Measurements from ENCODE around the gene CCER1. TPM values are rescaled to one million over a fixed set of nuclear protein-coding genes. Genes with fewer than 3 reads are reported as not detected.

CCER1 gene
- total and polyA plus RNA-seq, 2 experiments from 2014 or later: not detected

GRCh38 chr12:90959032-90959431, 4.1 kb upstream of the CCER1 start (continued):
- TF ChIP-seq, protein P1, sequence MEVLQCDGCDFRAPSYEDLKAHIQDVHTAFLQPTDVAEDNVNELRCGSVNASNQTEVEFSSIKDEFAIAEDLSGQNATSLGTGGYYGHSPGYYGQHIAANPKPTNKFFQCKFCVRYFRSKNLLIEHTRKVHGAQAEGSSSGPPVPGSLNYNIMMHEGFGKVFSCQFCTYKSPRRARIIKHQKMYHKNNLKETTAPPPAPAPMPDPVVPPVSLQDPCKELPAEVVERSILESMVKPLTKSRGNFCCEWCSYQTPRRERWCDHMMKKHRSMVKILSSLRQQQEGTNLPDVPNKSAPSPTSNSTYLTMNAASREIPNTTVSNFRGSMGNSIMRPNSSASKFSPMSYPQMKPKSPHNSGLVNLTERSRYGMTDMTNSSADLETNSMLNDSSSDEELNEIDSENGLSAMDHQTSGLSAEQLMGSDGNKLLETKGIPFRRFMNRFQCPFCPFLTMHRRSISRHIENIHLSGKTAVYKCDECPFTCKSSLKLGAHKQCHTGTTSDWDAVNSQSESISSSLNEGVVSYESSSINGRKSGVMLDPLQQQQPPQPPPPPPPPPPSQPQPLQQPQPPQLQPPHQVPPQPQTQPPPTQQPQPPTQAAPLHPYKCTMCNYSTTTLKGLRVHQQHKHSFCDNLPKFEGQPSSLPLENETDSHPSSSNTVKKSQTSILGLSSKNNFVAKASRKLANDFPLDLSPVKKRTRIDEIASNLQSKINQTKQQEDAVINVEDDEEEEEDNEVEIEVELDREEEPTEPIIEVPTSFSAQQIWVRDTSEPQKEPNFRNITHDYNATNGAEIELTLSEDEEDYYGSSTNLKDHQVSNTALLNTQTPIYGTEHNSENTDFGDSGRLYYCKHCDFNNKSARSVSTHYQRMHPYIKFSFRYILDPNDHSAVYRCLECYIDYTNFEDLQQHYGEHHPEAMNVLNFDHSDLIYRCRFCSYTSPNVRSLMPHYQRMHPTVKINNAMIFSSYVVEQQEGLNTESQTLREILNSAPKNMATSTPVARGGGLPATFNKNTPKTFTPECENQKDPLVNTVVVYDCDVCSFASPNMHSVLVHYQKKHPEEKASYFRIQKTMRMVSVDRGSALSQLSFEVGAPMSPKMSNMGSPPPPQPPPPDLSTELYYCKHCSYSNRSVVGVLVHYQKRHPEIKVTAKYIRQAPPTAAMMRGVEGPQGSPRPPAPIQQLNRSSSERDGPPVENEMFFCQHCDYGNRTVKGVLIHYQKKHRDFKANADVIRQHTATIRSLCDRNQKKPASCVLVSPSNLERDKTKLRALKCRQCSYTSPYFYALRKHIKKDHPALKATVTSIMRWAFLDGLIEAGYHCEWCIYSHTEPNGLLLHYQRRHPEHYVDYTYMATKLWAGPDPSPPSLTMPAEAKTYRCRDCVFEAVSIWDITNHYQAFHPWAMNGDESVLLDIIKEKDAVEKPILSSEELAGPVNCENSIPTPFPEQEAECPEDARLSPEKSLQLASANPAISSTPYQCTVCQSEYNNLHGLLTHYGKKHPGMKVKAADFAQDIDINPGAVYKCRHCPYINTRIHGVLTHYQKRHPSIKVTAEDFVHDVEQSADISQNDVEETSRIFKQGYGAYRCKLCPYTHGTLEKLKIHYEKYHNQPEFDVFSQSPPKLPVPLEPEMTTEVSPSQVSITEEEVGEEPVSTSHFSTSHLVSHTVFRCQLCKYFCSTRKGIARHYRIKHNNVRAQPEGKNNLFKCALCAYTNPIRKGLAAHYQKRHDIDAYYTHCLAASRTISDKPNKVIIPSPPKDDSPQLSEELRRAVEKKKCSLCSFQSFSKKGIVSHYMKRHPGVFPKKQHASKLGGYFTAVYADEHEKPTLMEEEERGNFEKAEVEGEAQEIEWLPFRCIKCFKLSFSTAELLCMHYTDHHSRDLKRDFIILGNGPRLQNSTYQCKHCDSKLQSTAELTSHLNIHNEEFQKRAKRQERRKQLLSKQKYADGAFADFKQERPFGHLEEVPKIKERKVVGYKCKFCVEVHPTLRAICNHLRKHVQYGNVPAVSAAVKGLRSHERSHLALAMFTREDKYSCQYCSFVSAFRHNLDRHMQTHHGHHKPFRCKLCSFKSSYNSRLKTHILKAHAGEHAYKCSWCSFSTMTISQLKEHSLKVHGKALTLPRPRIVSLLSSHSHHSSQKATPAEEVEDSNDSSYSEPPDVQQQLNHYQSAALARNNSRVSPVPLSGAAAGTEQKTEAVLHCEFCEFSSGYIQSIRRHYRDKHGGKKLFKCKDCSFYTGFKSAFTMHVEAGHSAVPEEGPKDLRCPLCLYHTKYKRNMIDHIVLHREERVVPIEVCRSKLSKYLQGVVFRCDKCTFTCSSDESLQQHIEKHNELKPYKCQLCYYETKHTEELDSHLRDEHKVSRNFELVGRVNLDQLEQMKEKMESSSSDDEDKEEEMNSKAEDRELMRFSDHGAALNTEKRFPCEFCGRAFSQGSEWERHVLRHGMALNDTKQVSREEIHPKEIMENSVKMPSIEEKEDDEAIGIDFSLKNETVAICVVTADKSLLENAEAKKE (CRISPR knock-in tag; IDR thresholded peaks at IDR 0.05): no peak
- TF ChIP-seq EZH2phosphoT487 (IDR thresholded peaks at IDR 0.05; ENCODE audit: unreplicated experiment): no peak
- no peak for TF ChIP-seq STAT1 (IDR thresholded peaks at IDR 0.05; ENCODE audit: unreplicated experiment)
- no peak for TF ChIP-seq ZNF331 (CRISPR knock-in tag; IDR thresholded peaks at IDR 0.05; ENCODE audit: low read depth)
- no peak for TF ChIP-seq ETS1 (IDR thresholded peaks at IDR 0.05)

DNA sequence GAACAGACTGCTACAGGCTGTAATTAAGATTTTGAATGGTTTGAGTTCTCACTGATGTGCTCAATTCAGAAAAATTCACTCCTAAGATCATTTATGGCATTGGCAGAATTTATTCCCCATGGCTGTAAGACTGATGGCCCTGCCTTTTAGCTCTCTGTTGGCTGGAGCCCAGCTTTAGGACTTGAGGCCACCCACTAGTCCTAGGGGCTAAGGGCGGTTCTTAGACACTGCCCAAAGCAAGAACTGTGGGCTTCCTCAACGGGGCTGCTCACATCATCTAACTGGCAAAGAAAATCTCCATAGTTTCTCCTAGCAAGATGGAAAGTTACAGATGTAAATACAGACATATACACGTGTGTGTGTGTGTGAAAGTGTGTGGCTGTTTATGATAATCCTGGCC, 3.4 kb upstream of the CCER1 start:
- no peak for ATAC-seq
- Mint-ChIP-seq H3K27ac (no peak overlapping the region), H3K9me3 (no peaks in the 10 kb centered on the region), H3K4me1 (no peaks in the 10 kb centered on the region), H3K27me3 (ENCODE audit: insufficient read depth, low read depth, poor library complexity) (peaks cover 4% of the 10 kb centered on the region), H3K36me3 (ENCODE audit: low read depth) (no peaks in the 10 kb centered on the region; the same call in 2 of the 3 replicates), H3K4me3 (no peak overlapping the region)
- DNase-seq (ENCODE audit: low spot score): no peak
- H3F3A ChIP-seq (replicated peaks; ENCODE audit: low read depth): no peaks in the 10 kb centered on the region
- no peak overlapping the region for H2AFZ ChIP-seq
- H3K27ac ChIP-seq (ENCODE audit: low read depth): no peak overlapping the region
- no peak overlapping the region for H3K4me2 ChIP-seq
- H4K20me1 ChIP-seq (replicated peaks; ENCODE audit: insufficient read depth): no peaks in the 10 kb centered on the region
- no peak overlapping the region for H3K4me3 ChIP-seq
- no peaks in the 10 kb centered on the region for H3K27me3 ChIP-seq (ENCODE audit: insufficient read depth)
- no peaks in the 10 kb centered on the region for H3K4me1 ChIP-seq (ENCODE audit: insufficient read depth)
- H3K9me2 ChIP-seq (ENCODE audit: insufficient read depth): no peaks in the 10 kb centered on the region
- no peaks in the 10 kb centered on the region for H3K79me2 ChIP-seq (replicated peaks; ENCODE audit: insufficient read depth)
- no peaks in the 10 kb centered on the region for H3K36me3 ChIP-seq (ENCODE audit: insufficient read depth)
- TF ChIP-seq ZNF114 (CRISPR knock-in tag; IDR thresholded peaks at IDR 0.05) (no peak), CREB1 (CRISPR knock-in tag; IDR thresholded peaks at IDR 0.05; ENCODE audit: low read depth) (no peak), ZNF331 (CRISPR knock-in tag; IDR thresholded peaks at IDR 0.05; ENCODE audit: low read depth) (no peak), NANOG (IDR thresholded peaks at IDR 0.05; ENCODE audit: borderline replicate concordance) (no peak), EZH2phosphoT487 (IDR thresholded peaks at IDR 0.05; ENCODE audit: unreplicated experiment) (no peak), POLR2AphosphoS5 (IDR thresholded peaks at IDR 0.05; ENCODE audit: low read depth) (no peak), ETS1 (IDR thresholded peaks at IDR 0.05) (no peak), JUNB (IDR thresholded peaks at IDR 0.05; ENCODE audit: unreplicated experiment) (no peak)
